HG03135 (cell line): ENCODE data around the gene TOMM22.
A peak's percentile ranks its signal among the peaks of the same experiment; 100 is the strongest.

Experiments used
- ATAC-seq: cut with Tn5 transposase; IDR thresholded peaks from one replicate; pipeline ENCODE4 v1.9.1; 2021; ENCODE audit warnings: mild to moderate bottlenecking, moderate library complexity; ENCODE audit not compliant: unreplicated experiment

The TOMM22 gene

GRCh38 chr22:38694940-38695339 is 13.2 kb downstream of the TOMM22 start:
- no peak for ATAC-seq

DNA sequence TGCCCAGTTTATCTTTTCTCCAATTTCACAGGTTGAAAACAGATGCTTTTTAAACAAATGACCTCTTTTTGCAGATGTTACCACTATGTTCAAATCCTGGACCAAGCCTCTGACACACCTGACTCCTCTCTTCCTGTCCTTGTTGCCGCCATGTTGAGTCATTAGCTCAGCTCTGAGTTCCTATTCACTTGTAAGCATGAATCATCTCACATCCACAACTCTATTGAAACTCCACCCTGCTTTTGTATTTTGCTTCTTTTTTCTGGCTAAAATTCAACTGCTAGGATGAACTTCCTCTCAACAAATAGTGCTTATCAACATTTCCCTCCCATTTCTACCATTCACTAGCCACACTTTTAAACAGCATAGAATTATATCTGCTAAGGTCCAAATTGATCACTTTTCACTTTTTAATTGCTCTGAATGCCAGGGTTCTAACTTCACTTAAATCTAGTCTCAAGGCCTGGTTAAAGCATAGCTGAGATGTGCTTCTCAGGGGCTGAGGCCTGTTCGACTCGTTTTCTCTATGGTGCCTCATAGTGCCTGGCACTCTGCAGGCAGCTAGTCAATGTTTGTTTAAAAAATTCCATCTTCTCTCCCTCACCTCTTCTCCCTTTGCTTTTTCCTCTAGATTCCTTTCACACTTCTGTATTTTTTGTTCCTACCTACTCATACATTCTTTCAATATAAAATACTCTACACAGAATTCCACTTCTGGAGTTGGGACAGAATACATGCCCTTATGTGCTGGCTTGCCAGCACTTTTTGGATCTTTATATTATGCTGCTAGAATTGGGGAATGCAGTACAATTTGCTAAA is 15.1 kb downstream of the TOMM22 start:
- no peak for ATAC-seq

GRCh38 chr22:38697425-38698089 is 15.8 kb downstream of the TOMM22 start:
- no peak for ATAC-seq

DNA sequence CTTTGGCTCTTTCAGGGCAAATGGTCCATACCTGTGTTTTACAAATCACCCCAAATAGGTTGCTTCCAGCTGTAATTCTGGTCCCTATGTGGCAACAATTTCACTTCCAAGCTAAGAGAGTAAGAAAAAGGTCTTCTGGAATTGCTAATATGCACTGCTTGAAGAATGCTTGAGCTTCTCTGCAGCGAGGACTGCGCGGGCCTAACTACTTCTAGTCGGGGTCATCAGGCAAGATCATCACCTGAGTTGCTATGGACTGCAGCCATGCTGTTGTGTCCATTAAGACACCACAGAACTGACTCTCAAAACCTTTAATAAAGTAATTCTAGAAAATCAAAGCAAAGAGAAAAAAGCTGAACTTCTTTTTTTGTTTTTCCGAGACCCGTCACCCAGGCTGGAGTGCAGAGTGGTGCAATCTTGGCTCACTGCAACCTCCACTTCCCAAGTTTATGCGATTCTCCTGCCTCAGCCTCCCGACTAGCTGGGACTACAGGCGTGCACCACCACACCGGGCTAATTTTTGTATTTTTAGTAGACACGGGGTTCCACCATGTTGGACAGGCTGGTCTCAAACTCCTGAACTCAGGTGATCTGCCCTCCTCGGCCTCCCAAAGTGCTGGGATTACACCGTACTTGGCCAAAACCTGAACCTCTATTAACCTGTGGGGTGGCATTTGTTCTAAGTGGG is 16.8 kb downstream of the TOMM22 start:
- ATAC-seq = no peak

DNA sequence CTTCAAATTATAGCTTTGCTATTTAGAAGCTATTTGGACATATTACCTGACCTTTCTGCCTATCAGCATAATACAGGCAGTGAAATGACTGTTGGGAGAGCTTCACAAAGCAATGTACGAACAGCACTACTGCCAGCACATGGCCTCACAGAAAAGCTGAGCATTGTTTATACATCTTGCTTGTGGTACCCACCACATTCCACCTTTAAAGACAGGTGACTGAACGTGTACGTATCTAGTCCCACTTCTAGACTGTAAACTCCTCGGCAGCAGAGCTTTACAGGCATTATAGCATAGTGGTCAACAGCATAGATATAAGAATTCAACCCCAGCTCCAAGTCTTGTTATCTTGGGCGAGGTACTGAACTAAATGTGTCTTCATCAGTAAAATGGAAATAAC is 17.4 kb downstream of the TOMM22 start:
- no peak for ATAC-seq

DNA sequence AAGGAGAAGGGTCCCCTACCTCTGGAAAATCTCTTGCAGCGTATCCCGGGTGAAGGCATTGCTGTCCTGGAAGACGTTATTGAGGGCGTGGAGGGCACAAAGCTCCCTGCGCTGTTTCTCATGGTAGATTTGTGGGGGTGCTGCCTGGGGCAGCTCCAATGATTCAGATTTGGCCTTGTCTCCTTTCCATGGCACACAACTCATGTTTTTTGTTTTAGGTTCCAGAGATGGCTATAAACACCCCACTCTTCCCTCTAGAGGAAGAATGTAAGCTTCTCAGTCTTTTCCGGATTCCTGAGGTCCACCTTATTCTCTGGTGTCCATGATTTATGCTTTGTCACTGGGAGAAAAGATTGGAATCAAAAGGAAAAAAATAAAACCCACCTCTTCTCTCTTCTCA is 18.0 kb downstream of the TOMM22 start:
- no peak for ATAC-seq

DNA sequence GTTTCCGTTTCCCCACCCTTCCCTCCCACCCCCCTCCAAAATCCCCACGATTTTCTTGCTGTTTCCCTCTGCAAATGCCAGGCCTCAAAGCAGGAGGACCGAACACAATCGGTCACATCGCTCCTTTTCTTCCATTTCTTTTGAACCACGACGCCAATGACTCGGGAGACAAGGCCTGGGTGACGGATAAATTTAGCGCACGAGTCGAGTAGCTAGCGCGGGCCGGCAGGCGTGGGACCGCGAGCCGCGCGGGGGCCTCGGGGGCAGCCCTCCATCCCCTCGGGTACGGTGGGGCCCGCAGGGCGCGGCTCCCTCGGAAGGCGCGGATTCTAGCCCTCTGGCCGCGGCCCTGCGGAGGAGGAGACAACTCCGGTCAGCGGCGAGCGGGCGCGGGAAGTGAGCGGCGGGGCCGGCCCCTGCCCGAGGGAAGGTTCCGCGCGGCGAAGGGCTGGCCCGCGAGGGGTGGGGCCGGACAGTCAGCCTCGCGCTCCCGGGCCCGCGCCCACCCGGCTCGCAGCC is 18.6 kb downstream of the TOMM22 start:
- ATAC-seq = no peak

- peak; percentile 37 for ATAC-seq
Measured at GRCh38 chr22:38700789-38701628, 19.3 kb downstream of the TOMM22 start, which contains the start of gene JOSD1. Gene JOSD1, minus strand, starts transcription at chr22:38700943. Its CDS starts 956 bp downstream, at chr22:38699987.

GRCh38 chr22:38704654-38705234 is 23.0 kb downstream of the TOMM22 start:
- ATAC-seq = no peak

GRCh38 chr22:38705235-38706100 is 23.7 kb downstream of the TOMM22 start, which contains the start of gene GTPBP1:
Gene GTPBP1, plus strand, starts transcription at chr22:38705944. Its CDS starts 12 bp downstream, at chr22:38705956.
- peak; percentile 69 for ATAC-seq

GRCh38 chr22:38706101-38706900 is 24.5 kb downstream of the TOMM22 start:
- peak; percentile 4 for ATAC-seq

DNA sequence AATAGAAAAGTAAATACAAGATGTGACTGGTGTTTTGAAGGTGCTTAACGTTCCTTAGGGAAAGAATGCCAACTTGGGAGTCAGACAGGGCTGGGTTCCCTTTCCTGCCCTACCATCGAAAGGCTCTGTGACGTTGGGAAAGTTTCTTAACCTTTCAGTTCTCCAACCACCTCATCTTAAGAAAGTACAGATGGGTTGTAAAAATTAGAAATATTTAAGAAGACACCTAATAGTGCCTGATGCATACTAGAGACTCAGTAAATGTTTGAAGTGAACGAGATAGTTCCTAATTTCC is 25.1 kb downstream of the TOMM22 start:
- ATAC-seq = no peak

DNA sequence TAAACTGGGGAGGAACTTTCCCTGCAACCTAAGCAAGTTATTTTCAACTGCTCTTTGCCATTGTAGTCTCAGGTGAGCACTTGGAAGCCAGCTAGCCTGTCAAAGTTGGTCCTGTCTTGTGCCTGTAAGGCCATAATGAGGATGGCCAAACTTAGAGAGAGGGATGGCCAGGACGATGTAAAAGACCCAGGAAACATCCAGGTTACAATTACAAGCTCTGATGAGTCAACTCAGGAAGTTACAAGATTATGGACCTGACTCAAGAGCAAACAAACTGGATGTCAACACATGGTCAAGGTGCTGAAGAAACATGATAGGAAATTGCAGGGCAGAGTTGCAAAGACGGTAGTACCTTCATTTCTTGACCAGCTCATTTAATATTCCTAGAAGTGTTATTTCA is 25.6 kb downstream of the TOMM22 start:
- no peak for ATAC-seq

- ATAC-seq = no peak
Measured at GRCh38 chr22:38707984-38708383, 26.2 kb downstream of the TOMM22 start.

- no peak for ATAC-seq
Measured at GRCh38 chr22:38709306-38709705, 27.5 kb downstream of the TOMM22 start.

GRCh38 chr22:38710351-38710750 is 28.6 kb downstream of the TOMM22 start:
- no peak for ATAC-seq

DNA sequence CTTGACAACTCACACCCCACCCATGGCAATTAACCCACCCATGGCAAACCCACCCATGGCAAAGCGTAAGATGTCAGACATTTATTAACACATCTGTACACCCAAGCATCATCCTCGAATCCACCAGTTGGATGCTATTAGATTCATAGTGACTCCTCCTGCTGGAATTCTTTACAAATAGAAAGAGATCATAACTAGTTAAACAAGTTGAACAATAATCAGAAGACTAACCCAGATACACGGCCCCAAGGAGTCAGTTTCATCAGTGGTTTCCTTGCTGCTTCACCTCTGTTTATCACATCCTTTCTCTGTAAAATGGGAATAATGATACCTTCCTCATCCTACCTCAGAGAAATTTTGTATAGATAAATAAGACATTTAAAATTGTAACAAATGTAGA is 29.1 kb downstream of the TOMM22 start:
- ATAC-seq = no peak

DNA sequence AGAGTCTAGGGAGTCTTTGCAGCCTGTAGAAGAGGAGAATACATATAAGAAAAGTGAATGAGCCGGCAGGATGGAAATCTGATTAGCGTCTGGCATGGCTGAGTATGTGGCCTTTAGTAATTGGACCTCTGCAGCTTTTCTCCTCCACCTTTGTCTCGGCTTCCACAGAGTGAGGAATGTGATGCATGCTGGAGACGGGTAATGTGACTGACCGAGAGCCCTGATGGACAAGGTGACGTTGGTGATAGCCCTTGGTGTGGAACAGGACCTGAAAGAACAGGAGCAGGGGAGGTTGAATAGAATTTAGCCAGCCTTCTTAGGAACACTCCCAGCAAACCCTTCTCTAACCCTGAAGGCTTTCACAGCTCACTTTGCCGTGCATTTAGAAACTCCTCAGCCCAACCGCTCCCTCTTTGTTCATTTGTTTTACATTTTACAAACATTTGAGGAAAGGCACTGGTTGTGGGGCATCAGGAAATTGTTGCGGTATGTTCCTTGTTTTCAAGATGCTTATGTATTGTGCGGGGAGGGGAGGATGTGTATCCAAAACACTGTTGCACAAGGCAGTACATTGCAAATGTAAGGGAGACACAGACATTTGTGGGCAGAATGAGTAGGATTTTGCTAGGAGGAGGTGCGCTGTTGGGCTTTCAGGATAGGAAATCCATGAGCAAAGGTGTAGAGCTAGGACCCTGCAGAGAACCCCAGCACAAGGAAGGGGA is 30.9 kb downstream of the TOMM22 start:
- no peak for ATAC-seq
